ENCODE measurements around the gene GNAS. TPM values are rescaled to one million over a fixed set of nuclear protein-coding genes. Genes with fewer than 3 reads are reported as not detected.
A peak's percentile ranks its signal among the peaks of the same experiment; 100 is the strongest.

GNAS gene
- total RNA-seq, 1 experiment from 2014 or later, result 629 TPM

- Mint-ChIP-seq H3K36me3 (ENCODE audit: insufficient read depth, unreplicated experiment) (peaks cover 23% of the 10 kb centered on the region), H3K27me3 (ENCODE audit: insufficient read depth, unreplicated experiment) (no peaks in the 10 kb centered on the region), H3K27ac (ENCODE audit: low read depth, unreplicated experiment) (peak overlapping the region; percentile 97), H3K4me1 (ENCODE audit: insufficient read depth, unreplicated experiment) (peaks cover 26% of the 10 kb centered on the region), H3K4me3 (ENCODE audit: unreplicated experiment) (peak overlapping the region; percentile 93), H3K9me3 (ENCODE audit: unreplicated experiment) (no peaks in the 10 kb centered on the region)
- DNase-seq (ENCODE audit: unreplicated experiment), result peak; percentile 55
- no TSS peak for BruUV-seq (replicated peaks)
- intact Hi-C loops (cut with micrococcal nuclease), result loop anchor here (2.0 kb wide), 1 partner anchor 88 kb away; the partner anchor contains the start of gene NELFCD
- CTCF ChIA-PET, result interaction anchor here (0.6 kb wide), 1 partner anchor 20 kb away, joined by 3 read pairs; no protein-coding TSS in a partner anchor
- POLR2A ChIA-PET, result interaction anchor here (0.6 to 1.9 kb wide), 9 partner anchors 11 to 1048 kb away, joined by 3 to 8 read pairs (median 4); partner anchors contain the start of genes ATP5F1E, FAM217B, NELFCD and PPP1R3D
- TF ChIP-seq, protein P1, sequence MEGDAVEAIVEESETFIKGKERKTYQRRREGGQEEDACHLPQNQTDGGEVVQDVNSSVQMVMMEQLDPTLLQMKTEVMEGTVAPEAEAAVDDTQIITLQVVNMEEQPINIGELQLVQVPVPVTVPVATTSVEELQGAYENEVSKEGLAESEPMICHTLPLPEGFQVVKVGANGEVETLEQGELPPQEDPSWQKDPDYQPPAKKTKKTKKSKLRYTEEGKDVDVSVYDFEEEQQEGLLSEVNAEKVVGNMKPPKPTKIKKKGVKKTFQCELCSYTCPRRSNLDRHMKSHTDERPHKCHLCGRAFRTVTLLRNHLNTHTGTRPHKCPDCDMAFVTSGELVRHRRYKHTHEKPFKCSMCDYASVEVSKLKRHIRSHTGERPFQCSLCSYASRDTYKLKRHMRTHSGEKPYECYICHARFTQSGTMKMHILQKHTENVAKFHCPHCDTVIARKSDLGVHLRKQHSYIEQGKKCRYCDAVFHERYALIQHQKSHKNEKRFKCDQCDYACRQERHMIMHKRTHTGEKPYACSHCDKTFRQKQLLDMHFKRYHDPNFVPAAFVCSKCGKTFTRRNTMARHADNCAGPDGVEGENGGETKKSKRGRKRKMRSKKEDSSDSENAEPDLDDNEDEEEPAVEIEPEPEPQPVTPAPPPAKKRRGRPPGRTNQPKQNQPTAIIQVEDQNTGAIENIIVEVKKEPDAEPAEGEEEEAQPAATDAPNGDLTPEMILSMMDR (IDR thresholded peaks at IDR 0.05; ENCODE audit: unreplicated experiment), result no peak
Observed at GRCh38 chr20:58892141-58892931, 39.8 kb downstream of the GNAS start.

- no TSS peak for BruUV-seq (replicated peaks)
- intact Hi-C loops (cut with micrococcal nuclease), result loop anchor here (2.0 kb wide), 1 partner anchor 88 kb away; the partner anchor contains the start of gene NELFCD
- POLR2A ChIA-PET, result interaction anchor here (0.6 to 1.9 kb wide), 11 partner anchors 10 to 1047 kb away, joined by 3 to 8 read pairs (median 3); partner anchors contain the start of genes ATP5F1E, FAM217B, NELFCD and PPP1R3D
- Mint-ChIP-seq H3K27me3 (ENCODE audit: insufficient read depth, unreplicated experiment) (no peaks in the 10 kb centered on the region), H3K4me1 (ENCODE audit: insufficient read depth, unreplicated experiment) (peaks cover 26% of the 10 kb centered on the region), H3K4me3 (ENCODE audit: unreplicated experiment) (peak overlapping the region; percentile 93), H3K9me3 (ENCODE audit: unreplicated experiment) (no peaks in the 10 kb centered on the region), H3K36me3 (ENCODE audit: insufficient read depth, unreplicated experiment) (peaks cover 23% of the 10 kb centered on the region), H3K27ac (ENCODE audit: low read depth, unreplicated experiment) (peak overlapping the region; percentile 97)
- no peak for DNase-seq (ENCODE audit: unreplicated experiment)
- TF ChIP-seq, protein P1 (IDR thresholded peaks at IDR 0.05; ENCODE audit: unreplicated experiment), result no peak
- CTCF ChIA-PET, result interaction anchor here (0.6 kb wide), 1 partner anchor 20 kb away, joined by 3 read pairs; no protein-coding TSS in a partner anchor
Observed at GRCh38 chr20:58892932-58893224, 40.4 kb downstream of the GNAS start.

DNA sequence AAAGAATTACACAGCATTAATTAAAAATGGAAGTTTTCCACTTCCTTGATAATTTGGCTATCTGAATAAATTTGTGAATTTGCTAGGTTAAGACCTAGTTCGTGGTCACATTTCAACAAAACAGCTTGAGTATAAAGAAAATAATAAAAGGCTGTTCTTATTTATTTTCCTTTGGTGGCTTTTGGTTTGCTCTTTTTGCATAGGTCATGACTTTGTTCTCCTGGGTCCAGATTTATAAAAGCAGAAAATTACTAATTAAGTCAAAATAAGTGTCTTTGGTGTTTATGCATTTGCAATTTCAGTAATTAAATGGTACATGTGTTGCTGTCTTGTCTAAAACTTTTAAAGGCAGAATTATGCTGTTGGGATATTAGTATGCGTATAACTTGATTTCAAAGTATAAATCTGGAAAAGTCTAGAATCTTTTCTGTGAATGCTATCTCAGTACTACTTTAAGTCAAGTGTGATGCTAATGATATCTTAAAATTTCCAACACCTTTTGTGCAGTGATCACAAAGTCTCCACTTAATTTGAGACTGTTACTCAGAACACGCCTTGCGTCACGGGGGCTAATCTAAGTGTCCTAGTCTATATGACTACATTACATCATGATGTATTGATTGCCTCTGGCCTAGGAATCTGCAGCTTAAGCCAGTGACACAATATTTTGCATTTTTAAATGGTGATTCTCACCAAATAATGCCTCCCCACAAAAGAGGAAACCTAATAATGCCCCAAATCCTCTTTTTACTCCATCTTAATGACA is 41.0 kb downstream of the GNAS start:
- TF ChIP-seq, protein P1 (IDR thresholded peaks at IDR 0.05; ENCODE audit: unreplicated experiment), result no peak
- ChIA-PET CTCF (interaction anchor here (0.6 kb wide), 1 partner anchor 21 kb away, joined by 3 read pairs; no protein-coding TSS in a partner anchor), POLR2A (interaction anchor here (0.6 to 1.9 kb wide), 10 partner anchors 9 to 1047 kb away, joined by 3 to 8 read pairs (median 3); partner anchors contain the start of genes ATP5F1E, FAM217B, NELFCD and PPP1R3D)
- peak; percentile 18 for DNase-seq (ENCODE audit: unreplicated experiment)
- Mint-ChIP-seq H3K4me1 (ENCODE audit: insufficient read depth, unreplicated experiment) (peaks cover 26% of the 10 kb centered on the region), H3K36me3 (ENCODE audit: insufficient read depth, unreplicated experiment) (peaks cover 17% of the 10 kb centered on the region), H3K27ac (ENCODE audit: low read depth, unreplicated experiment) (peak overlapping the region; percentile 97), H3K27me3 (ENCODE audit: insufficient read depth, unreplicated experiment) (no peaks in the 10 kb centered on the region), H3K4me3 (ENCODE audit: unreplicated experiment) (peak overlapping the region; percentile 93), H3K9me3 (ENCODE audit: unreplicated experiment) (no peaks in the 10 kb centered on the region)
- TSS peak; percentile 23 for BruUV-seq (replicated peaks)
- intact Hi-C loops (cut with micrococcal nuclease), result loop anchor here (2.0 kb wide), 1 partner anchor 87 kb away; the partner anchor contains the start of gene NELFCD
